Parathyroid adenoma (tissue), 2 donors: Measurements from ENCODE around the gene IL6ST.

ENCODE experiments used
- H2AFZ ChIP-seq: fragments of 300-600 bp; sonication (generic); one replicate; pipeline ENCODE4 v1.7.0; 2017; ENCODE audit warnings: antibody characterized with exemption, mild to moderate bottlenecking
- H3K27ac ChIP-seq: fragments of 300-600 bp; sonication (generic); one replicate; pipeline ENCODE4 v1.7.0; 2017
- H3K27me3 ChIP-seq: fragments of 300-600 bp; sonication (generic); one replicate; pipeline ENCODE4 v1.7.0; 2017; ENCODE audit warnings: low read length; ENCODE audit not compliant: control insufficient read depth, insufficient read depth
- H3K36me3 ChIP-seq: fragments of 300-600 bp; sonication (generic); one replicate; pipeline ENCODE4 v1.7.0; 2017; ENCODE audit warnings: low read length; ENCODE audit not compliant: control insufficient read depth, insufficient read depth
- H3K4me1 ChIP-seq: fragments of 300-600 bp; sonication (generic); one replicate; pipeline ENCODE4 v1.7.0; 2017; ENCODE audit warnings: control low read depth
- H3K4me2 ChIP-seq: fragments of 300-600 bp; sonication (generic); one replicate; pipeline ENCODE4 v1.7.0; 2017; ENCODE audit warnings: low read length
- H3K4me3 ChIP-seq: fragments of 300-600 bp; sonication (generic); one replicate; pipeline ENCODE4 v1.7.0; 2017; ENCODE audit warnings: low read depth, low read length
- H3K79me2 ChIP-seq: fragments of 300-600 bp; sonication (generic); one replicate; pipeline ENCODE4 v1.7.0; 2017; ENCODE audit warnings: control low read depth
- H3K9ac ChIP-seq: fragments of 300-600 bp; sonication (generic); one replicate; pipeline ENCODE4 v1.7.0; 2017; ENCODE audit warnings: mild to moderate bottlenecking
- H3K9me3 ChIP-seq: fragments of 300-600 bp; sonication (generic); one replicate; pipeline ENCODE4 v1.7.0; 2017; ENCODE audit warnings: low read length; ENCODE audit not compliant: control insufficient read depth
- TF ChIP-seq, protein P1 (sequence below): fragments of 300-600 bp; sonication (generic); IDR thresholded peaks from one replicate; pipeline ENCODE4 v1.7.0; 2017; ENCODE audit warnings: antibody characterized with exemption, mild to moderate bottlenecking
- donor health status: primary hyperparathyroidism.

Gene IL6ST

DNA sequence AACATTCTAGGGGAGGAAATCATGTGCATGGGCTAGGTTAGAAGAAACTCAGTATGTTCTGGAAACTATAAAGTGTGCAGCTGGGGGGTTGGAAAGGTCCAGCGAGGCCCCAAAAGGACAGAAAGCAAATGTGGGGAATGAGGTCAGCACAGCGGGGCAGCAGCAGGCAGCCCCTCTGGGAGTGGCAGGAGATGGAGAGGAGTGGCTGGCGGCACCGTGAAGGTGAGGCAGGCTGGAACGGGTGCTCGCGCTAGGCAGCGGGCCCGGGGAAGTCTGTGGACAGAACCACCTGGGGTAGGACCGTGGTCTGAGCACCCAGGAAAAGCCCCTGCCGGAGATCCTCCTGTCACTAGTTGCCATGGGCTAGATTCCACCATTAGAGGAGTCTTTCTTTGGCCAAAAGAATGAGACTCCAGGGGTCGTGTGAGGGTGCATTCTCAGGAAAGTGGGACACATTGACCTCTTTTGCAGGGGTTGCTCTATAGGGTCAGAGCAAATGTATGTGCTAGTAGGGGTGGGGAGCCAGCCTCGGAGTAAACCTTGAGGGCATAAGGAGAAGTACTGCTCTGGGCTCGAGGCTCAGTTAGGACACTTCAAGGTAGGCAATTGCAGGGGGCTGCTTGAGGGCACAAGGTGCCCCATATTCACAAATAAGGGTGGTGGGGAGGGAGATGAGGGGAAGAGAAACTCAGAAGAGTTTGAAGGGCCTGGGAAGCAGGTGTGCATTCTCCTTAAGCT is 61.2 kb downstream of the IL6ST start:
- no peak overlapping the region for H3K4me2 ChIP-seq
- H3K36me3 ChIP-seq = no peaks in the 10 kb centered on the region
- H3K4me3 ChIP-seq = no peak overlapping the region
- H3K27me3 ChIP-seq = no peaks in the 10 kb centered on the region
- H3K4me1 ChIP-seq = no peaks in the 10 kb centered on the region
- H3K9me3 ChIP-seq = no peaks in the 10 kb centered on the region
- no peak overlapping the region for H3K9ac ChIP-seq
- H3K79me2 ChIP-seq = no peaks in the 10 kb centered on the region
- H2AFZ ChIP-seq = no peak overlapping the region
- H3K27ac ChIP-seq = no peak overlapping the region
- TF ChIP-seq, protein P1, sequence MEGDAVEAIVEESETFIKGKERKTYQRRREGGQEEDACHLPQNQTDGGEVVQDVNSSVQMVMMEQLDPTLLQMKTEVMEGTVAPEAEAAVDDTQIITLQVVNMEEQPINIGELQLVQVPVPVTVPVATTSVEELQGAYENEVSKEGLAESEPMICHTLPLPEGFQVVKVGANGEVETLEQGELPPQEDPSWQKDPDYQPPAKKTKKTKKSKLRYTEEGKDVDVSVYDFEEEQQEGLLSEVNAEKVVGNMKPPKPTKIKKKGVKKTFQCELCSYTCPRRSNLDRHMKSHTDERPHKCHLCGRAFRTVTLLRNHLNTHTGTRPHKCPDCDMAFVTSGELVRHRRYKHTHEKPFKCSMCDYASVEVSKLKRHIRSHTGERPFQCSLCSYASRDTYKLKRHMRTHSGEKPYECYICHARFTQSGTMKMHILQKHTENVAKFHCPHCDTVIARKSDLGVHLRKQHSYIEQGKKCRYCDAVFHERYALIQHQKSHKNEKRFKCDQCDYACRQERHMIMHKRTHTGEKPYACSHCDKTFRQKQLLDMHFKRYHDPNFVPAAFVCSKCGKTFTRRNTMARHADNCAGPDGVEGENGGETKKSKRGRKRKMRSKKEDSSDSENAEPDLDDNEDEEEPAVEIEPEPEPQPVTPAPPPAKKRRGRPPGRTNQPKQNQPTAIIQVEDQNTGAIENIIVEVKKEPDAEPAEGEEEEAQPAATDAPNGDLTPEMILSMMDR = no peak

- Histone ChIP-seq H3K27ac (no peak overlapping the region), H3K4me1 (peaks cover 4% of the 10 kb centered on the region), H3K79me2 (no peaks in the 10 kb centered on the region), H3K36me3 (no peaks in the 10 kb centered on the region), H3K4me2 (no peak overlapping the region), H3K4me3 (no peak overlapping the region), H3K9me3 (no peaks in the 10 kb centered on the region), H3K9ac (no peak overlapping the region), H2AFZ (no peak overlapping the region), H3K27me3 (no peaks in the 10 kb centered on the region)
- TF ChIP-seq, protein P1 = no peak
Measured at GRCh38 chr5:55932700-55933099, 62.1 kb downstream of the IL6ST start.

DNA sequence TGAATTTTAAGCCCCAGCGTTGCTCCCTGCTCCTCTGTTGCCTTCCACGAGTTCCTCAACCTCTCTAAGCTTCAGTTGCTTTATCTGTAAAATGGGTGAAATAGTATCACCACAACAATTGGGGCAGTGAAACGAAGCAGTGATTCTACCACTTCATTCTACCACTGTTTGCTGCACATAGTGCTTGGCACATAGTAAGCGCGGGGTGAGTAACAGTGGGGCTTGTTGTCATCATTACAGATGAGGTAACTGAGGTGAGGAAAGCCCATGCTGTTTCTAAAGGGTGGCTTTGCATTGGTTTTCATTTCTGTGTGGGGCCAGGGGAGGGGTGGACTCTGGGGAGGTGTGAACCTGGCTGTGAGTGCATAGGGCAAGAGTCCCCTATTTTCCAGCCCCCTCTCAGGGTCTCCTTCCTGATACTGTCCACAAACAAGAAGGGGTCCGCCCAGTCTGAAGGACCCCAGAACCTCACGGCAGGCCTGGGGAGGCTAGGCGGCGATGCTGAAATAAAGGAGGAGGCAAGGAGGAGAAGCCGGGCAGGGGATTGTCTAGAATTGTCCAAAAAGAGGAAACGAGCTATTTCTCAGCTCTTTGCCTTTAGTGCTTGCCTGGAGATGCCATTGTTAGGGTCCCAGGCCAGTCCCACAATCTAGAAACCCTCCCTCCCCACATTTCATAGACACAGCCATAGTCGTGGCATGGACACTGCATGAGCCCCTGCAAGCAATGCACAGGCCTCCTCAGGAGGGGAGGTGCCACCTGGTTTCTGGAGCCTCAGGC is 65.6 kb downstream of the IL6ST start:
- Histone ChIP-seq H3K9me3 (no peaks in the 10 kb centered on the region), H3K36me3 (no peaks in the 10 kb centered on the region), H3K9ac (no peak overlapping the region), H3K4me2 (no peak overlapping the region), H2AFZ (no peak overlapping the region), H3K27me3 (no peaks in the 10 kb centered on the region), H3K4me3 (no peak overlapping the region), H3K4me1 (peaks cover 4% of the 10 kb centered on the region), H3K27ac (no peak overlapping the region), H3K79me2 (no peaks in the 10 kb centered on the region)
- TF ChIP-seq, protein P1 = no peak

DNA sequence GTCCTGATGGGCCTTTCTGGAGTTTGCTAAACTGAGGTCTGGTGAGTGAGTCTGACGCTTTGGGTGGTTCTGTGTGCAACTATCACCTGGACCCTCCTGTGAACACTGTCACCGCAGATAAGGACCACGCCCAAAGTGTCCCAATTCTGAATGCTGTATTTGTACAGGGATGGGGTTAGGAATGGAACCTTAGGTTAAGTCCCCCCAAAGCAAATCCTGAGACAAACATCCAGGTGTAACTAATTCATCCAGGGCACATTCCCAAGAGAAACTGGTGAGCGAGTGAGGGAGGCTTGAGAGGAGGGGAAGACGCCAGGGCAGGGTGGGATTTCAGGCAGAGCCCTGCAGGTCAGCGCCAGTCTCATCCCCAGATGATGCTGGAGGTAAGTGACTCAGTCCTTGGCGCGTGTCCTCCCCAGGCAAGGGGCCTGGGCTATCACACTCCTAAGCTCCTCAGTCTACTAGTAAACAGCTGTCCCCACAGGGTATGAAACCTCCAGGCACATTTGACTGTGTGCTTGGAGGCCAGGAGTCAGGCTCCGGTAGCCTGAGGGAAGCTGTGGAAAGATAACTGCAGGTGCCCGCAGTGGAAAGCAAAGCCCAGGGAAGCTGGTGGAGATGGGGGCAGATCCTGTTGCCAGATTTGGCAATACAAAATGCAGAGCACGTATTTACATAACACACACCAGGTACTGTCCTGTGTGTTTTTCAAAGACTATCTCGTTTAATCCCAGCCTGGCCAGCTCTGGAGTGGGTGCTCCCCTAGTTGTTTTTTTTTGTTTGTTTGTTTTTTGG is 66.7 kb downstream of the IL6ST start:
- Histone ChIP-seq H3K27ac (no peak overlapping the region), H3K4me1 (peaks cover 4% of the 10 kb centered on the region), H3K79me2 (no peaks in the 10 kb centered on the region), H2AFZ (no peak overlapping the region), H3K27me3 (no peaks in the 10 kb centered on the region), H3K4me2 (no peak overlapping the region), H3K9me3 (no peaks in the 10 kb centered on the region), H3K36me3 (no peaks in the 10 kb centered on the region), H3K4me3 (no peak overlapping the region), H3K9ac (no peak overlapping the region)
- TF ChIP-seq, protein P1 = no peak
